Endothelial cell of umbilical vein (primary cell): Measurements from ENCODE around the gene GBF1.

Source experiments
- CTCF ChIP-seq, 2 donors: IDR thresholded peaks; 1 replicate in 1 of 2; 2 replicates in 1 of 2; pipeline ENCODE4 v1.5.1; 2011; ENCODE audit warnings: low read length in 2 of 2, mild to moderate bottlenecking in 2 of 2, moderate library complexity in 2 of 2, control low read depth in 1 of 2, inconsistent platforms in 1 of 2, low read depth in 1 of 2; ENCODE audit not compliant: insufficient read depth in 1 of 2; ENCODE audit errors: extremely low read depth in 1 of 2
- EZH2 ChIP-seq: IDR thresholded peaks from 2 replicates; pipeline ENCODE4 v1.6.1; 2012; ENCODE audit warnings: borderline replicate concordance, low read depth, mild to moderate bottlenecking, moderate library complexity, low read length, inconsistent platforms; ENCODE audit not compliant: severe bottlenecking
- FOS ChIP-seq: IDR thresholded peaks from 2 replicates; pipeline ENCODE4 v1.6.1; 2011; ENCODE audit warnings: mild to moderate bottlenecking, low read length, moderate library complexity, borderline replicate concordance; ENCODE audit not compliant: insufficient read depth
- JUN ChIP-seq: IDR thresholded peaks from 2 replicates; pipeline ENCODE4 v1.6.1; 2011; ENCODE audit warnings: borderline replicate concordance, low read depth; ENCODE audit not compliant: insufficient read length, insufficient read depth
- MAX ChIP-seq: IDR thresholded peaks from 2 replicates; pipeline ENCODE4 v1.6.1; 2011; ENCODE audit not compliant: insufficient read depth, insufficient read length
- MYC ChIP-seq: IDR thresholded peaks from one replicate; pipeline ENCODE4 v1.6.1; 2011; ENCODE audit warnings: mild to moderate bottlenecking, low read depth, low read length
- POLR2A ChIP-seq: IDR thresholded peaks from 2 replicates; pipeline ENCODE4 v1.6.1; 2012; ENCODE audit warnings: low read depth, mild to moderate bottlenecking, control low read depth, low read length
- POLR2AphosphoS5 ChIP-seq: IDR thresholded peaks from 2 replicates; pipeline ENCODE4 v1.6.1; 2012; ENCODE audit warnings: low read depth, mild to moderate bottlenecking, control low read depth, low read length, moderate library complexity; ENCODE audit not compliant: insufficient read depth

- TF ChIP-seq CTCF (IDR thresholded peaks at IDR 0.05; ENCODE audit: extremely low read depth in 1 of 2, insufficient read depth in 1 of 2, low read depth in 1 of 2, low read length in 2 of 2), result no peak
- TF ChIP-seq POLR2AphosphoS5, result no peak
- no peak for TF ChIP-seq POLR2A
- TF ChIP-seq MAX, result no peak
- no peak for TF ChIP-seq MYC
- TF ChIP-seq JUN, result no peak
- TF ChIP-seq EZH2, result no peak
- TF ChIP-seq FOS, result no peak
These were observed 151.0 kb downstream of the GBF1 start for GRCh38 chr10:102396317-102396650.
